Panc1 (cell line): ENCODE data around the gene RIOX2.
"Not testable (repeated sequence)": the region's sequence is repeated elsewhere in the genome, so short reads cannot be mapped to it uniquely, and the experiment has no call there.

ENCODE experiments used
- CTCF ChIP-seq: fragments of 450-650 bp; IDR thresholded peaks from 2 replicates; pipeline ENCODE4 v1.5.1; 2017; ENCODE audit warnings: mild to moderate bottlenecking
- POLR2AphosphoS5 ChIP-seq: IDR thresholded peaks from 2 replicates; pipeline ENCODE4 v1.6.1; 2012; ENCODE audit warnings: mild to moderate bottlenecking, low read depth, low read length, moderate library complexity
- TCF7L2 ChIP-seq: IDR thresholded peaks from 2 replicates; pipeline ENCODE4 v1.6.1; 2011; ENCODE audit warnings: mild to moderate bottlenecking, low read depth, low read length, inconsistent platforms

DNA sequence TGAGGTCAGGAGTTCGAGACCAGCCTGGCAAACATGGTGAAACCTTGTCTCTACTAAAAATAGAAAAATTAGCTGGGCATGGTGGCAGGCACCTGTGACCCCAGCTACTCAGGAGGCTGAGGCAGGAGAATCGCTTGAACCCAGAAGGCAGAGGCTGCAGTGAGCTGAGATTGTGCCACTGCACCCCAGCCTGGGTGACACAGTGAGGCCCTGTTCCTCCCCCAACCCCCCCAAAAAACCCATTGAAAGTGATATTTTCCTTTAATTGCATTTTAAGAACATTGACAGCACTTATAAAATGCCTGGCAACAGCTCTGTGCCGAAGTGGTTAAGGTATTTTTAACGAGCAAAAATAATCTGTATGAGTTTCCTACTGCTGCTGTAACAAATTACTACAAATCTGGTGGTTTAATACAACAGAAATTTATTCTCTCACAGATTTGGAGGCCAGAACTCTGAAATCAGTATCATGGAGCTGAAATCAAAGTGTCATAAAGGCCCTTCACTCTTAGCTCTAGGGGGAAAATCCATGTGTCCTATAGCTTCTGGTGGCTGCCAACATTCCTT is 38.7 kb upstream of the RIOX2 start:
- TF ChIP-seq CTCF, TCF7L2, POLR2AphosphoS5: not testable (repeated sequence)
